GM19395 (cell line): ENCODE measurements around the gene THOP1.

Source experiments
- ATAC-seq: cut with Tn5 transposase; IDR thresholded peaks from one replicate; pipeline ENCODE4 v1.9.1; 2021; ENCODE audit warnings: mild to moderate bottlenecking, moderate library complexity; ENCODE audit not compliant: unreplicated experiment

THOP1 gene

DNA sequence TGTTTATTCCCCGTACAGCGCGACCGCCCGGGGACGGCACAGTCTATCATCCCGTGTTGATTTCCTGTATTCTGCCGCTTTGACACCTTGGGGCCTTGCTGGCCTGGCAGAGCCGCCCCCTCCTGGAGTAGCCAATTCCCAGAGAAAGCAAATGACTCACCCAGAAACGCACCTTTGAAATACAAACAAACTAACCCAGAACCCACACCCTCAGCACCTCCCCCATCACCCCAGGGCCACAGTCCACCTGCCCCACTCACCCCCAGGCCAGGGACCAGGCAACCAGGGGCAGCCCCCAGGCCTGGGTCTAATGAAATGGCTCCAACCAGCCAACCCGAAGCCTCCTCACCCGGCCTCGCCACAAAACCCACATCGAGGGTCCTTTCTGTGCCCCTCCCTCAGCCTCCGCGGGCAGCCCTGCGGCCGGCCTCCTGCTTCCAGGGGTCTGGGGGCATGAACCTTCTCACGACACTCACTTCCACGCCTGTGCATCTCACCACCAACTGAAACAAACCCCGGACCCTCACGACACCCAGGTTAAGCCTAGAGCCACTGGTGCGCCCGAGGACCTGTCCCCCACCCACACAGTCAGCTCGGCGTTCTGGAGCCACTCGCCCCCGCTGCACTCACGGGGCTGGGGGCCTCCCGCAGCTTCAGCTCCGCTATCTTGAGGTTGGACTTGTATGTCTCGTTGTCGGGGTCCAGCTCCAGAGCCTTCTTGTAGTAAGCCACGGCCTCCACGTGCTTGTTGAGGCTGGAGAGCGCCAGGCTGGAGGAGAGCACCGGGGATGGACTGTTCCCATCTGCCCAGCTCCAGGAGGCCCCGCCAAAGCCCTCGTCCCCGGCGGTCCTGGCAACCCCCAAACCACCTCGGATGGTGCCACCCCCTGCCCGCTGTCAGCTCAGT is 23.2 kb upstream of the THOP1 start:
- no peak for ATAC-seq

DNA sequence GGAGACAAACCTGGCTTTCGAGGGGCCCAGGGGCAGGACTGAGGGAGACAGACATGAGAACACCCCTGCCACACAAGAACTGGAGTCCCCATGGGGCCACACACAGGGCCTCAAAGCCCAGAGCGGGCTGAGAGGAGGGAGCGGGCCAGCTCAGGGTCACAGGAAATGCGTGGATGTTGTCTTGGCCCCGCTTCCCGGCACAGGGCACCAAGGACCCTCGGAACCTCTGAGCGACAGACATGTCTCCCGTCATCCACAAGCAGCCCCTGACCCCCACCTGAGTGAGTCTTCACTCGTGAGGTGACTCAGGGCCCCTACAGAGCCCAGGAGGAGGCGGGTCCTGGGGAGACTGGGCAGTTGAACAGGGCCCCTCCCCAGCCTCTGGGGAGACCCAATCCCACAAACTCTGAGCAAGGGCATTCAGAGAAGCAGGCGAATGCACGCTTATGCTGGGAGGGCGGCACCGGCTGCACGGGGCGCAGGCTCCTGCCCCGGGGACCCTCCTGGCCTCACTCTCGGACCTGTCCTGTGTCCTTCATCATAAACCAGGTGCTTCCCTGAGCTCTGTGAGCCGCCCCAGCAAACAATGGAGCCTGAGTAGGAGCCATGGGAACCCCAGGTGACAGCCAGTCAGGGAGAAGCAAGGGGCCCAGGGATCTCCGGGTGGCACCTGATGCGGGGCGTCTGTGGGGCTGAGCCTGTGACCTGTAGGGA is 22.4 kb upstream of the THOP1 start:
- ATAC-seq: no peak

DNA sequence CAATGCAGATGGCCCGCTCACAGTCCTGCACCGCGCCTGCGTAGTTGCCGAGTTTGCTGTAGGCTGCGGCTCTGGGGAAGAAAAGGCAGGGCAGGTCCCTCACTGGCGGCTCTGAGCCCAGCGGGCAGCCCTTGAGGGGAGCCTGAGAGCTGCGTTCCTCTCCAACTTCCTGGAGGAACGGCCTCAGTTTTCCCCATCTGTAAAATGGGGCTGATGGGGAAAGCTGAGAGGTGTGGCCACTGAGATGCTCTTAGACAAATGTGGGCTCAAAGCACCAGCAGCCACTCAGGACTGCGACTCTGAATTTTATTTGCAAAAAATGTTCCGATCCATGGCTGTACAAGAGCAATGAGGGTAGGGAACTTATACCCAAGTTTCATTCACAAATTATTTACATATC is 21.6 kb upstream of the THOP1 start:
- no peak for ATAC-seq

DNA sequence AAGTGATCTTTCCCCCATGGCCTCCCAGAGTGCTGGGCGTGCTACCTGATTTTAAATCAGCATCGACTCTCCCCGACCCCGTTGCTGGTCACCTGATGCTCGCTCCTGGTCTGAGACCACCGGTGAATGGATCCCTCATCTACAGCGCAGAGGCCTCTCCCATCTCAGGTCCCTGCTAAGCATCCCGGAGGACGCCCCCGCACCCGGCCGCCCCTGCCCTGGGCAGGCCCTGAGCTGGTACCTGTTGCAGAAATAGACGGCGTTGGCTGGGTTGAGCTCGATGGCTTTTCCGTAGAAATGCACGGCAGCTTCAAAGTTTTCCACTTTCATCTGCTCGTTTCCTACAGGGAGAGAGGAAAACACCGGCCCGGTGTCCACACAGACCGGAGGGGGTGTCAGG is 20.4 kb upstream of the THOP1 start:
- ATAC-seq: no peak

DNA sequence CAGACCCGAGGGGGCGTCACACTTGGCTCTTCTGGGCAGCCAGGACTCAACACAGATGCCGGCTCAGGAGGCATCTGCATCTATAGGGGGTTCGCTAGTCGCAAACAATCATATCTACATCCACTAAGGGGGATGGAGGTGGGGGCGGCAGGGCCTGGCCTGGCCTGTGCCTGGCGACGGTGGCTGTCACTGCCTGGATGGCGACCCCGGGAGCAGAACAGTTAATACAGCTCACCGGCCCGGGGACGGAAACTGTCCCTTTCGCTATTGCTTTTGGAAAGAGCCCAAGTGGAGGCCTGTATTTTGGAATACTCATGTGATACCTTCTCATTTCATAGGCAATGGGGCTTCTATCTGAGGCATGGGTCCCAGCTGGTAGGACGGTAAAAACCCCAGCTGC is 19.9 kb upstream of the THOP1 start:
- no peak for ATAC-seq

DNA sequence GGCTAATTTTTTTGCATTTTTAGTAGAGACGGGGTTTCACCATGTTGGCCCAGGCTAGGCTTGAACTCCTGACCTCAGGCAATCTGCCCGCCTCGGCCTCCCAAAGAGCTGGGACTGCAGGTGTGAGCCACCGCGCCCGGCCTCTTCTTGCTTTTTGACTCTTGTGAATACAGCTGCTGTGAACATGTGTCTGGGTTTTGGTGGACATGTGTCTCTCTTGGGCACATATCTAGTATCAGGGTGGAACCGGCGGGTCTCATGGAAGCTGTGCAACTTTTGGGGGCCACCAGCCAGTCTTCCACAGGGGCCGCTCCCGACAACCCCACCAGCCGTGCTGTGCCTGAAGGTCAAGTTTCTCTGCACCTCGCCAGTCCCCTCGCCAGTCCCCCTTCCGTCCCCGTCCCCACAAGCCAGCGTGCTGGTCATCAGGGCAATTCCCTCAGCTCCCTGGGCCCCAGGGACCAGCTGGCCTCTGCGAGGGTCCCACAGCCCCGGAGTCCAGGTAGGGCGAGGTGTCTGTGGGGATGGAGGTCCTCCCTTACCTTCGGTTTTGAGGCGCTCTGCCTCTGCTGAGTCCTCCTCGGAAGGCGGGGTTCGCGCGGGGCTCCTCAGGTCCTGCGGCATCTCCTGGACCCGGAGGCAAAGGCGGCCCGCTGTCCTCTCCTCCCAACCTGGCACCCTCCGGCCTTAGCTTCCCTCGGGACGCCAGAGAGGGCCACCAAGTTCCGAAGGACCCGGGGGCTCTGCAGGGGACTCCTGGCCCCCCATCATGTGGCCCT is 18.5 kb upstream of the THOP1 start:
- ATAC-seq: no peak

DNA sequence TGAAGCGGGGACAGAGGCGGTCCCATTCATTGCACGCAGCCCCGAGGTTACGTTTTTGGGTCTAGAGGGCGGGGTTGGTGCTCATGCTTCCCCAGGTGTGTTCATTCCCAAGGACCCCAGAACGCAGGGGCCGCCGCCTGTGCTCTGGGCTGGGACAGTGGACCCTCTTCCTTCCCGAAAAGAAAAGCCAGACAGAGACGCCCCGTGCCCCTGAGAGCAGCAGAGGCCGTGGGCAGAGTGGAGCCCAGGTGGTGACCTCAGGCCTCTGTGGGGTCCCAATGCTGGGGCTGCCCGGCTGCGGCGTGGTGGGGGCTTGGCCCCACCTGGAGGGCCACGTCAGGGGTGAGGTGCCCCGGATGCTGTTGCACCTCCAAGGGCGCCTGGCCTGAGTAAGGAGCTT is 17.6 kb upstream of the THOP1 start:
- ATAC-seq: no peak

DNA sequence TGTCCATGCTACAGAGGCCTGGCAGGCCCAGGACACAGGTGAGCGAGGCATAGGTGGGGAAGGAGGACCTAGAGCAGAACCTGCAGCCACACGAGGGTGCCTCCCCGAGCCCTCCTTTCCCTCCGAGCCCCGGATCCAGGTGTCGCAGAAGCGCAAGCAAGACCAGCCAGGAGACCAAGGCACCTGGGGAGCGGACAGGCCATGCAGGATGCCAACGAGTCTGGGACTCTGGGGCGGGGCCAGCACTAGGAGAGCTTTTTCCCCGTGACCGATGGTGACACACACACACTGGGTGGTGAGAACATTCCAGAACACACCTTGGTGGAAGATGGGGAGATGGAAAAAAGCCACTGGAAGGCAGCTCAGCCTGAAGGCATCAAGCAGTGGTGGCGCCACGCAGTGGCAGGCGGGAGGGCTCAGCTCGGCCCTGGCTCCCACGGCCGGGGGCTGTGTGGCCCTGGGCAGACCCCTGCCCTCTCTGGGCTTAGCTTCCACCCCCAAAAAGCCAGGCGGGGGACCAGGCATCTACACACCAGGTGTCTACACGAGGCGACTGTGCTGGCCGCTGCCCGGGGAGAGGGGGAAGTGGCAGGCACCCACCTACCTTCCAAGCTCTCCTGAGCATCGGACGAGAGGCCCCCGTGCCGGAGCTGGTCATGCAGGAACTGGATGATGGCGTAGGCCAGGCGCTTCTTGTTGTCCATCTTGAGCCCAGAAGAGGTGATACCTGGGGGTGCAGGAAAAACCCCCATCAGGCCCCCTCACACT is 16.8 kb upstream of the THOP1 start:
- no peak for ATAC-seq

DNA sequence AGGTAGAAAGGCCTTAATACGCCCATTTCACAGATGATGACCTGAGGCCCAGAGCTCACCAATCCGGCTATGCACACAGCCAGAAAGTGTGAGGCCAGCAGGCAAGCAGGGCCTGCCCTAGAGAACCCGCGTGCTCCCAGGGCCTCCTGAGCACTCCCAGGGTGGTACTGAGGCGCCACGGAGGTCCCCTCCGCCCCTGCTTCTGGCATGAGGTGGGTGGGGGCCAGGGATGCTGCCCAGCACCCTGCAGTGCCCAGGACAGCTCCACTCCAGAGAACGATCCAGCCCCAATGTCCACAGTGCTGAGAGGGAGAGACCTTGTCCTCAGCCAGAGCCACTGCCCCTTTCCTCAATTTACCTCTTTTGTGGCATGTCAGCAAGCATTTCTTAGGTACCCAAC is 16.1 kb upstream of the THOP1 start:
- ATAC-seq: no peak

DNA sequence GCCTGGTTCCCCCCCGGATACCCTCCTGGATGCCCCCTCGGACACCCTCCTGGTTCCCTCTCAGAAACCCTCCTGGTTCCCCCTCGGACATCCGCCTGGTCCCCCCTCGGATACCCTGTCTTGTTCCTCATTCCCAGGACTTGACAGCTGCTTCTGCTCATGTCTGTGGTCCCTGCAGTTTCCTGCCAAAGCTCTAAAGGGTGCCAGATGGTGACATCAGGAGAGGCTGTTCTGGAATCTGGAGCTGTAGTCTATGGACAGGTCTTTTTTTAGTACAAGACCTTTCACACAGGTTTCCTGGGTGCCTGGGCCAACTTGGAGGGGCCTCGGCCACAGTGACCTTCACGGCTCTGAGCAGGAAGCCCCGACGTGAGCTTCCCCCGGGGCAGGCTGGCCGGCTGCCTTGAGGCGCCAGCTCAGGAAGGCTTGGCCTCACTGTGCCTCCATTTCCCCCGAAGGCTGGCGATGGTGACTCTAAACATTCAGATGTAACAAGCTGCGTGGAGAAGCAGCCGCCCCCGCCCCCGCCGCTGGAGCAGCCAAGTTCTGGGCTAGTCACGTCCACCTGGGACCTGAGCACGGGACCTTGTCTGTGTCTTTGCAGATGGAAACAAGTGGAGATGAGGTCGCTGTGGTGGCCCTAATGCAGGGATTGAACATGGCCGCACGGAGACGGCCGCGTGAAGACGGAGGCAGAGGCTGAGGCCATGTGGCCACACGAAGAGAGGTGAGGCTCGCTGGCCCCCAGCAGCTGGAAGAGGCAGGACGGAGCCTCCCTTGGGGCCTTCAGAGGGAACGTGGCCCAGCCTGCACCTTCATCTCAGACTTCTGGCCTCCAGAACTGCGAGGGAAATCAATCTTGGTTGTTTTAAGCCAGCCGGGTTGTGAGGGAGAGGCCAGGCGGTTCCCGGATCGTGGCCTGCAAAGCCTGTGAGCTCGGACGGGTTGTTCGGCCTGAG is 15.0 kb upstream of the THOP1 start:
- no peak for ATAC-seq

DNA sequence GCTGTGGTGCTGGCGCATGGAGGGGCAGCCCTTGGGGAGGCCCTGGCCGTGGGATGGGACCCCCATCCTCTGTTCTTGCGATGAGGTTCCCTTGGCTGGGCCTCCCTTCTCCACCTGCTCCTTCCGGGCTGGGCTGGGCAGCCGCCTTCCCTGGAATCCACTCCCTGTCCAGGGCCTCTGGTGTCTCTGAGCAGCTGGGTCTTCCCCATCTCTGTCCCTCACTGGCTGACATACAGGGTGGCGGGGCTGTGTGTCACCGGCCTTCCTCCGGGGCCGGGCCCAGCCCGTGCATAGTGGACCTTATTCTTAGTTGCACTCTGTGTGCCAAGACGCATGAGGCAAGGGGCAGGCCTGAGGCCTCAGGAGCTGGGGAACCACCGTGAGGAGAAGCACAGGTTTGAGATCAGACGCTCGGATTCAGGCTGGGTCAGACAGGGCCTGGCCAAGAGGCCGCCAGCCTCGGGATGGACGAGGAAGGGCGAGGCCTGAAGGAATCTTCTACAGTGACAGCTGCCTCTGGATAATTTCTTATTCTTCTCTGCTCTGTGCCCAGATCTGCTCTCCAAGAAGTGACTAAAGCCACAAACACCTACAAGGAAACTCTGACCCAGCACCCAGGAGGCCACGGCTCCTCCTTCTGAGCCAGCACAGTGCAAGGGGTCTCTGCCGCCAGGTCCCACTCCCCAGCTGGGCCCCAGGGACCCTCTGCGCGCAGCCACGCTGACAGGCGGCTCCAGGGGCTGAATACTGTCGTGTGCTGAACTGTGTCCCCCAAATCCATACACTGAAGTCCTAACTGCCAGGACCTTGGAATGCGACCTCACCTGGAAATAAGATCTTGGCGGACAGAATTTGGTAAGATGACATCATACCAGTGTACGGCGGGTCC is 13.3 kb upstream of the THOP1 start:
- ATAC-seq: no peak

DNA sequence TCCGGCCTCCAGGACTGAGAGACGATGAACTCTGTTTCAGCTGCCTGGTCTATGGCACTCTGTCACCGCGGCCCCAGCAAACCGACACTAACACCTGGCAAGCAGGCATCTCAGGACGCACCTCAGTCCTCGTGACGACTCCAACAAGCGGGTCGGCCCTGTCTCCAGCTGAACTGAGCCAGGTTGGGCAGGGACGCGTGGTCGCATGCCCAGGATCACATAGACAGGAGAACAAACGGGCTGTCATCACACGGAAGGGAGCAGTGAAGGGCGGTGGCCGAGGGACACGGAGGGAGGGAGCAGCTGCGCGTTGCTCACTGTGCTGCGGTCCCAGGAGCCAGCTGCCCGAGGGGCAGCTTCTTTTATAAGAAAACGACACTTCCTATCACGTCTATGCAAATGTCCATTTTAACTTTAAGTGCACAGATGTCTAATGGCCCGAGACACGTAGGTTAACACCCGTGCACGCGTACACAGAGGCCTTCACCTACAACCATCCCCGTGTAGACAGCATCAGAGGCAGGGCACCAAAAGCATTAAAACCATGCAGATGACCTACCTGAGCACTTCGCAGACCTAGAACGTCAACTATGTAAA is 11.1 kb upstream of the THOP1 start:
- ATAC-seq: no peak

DNA sequence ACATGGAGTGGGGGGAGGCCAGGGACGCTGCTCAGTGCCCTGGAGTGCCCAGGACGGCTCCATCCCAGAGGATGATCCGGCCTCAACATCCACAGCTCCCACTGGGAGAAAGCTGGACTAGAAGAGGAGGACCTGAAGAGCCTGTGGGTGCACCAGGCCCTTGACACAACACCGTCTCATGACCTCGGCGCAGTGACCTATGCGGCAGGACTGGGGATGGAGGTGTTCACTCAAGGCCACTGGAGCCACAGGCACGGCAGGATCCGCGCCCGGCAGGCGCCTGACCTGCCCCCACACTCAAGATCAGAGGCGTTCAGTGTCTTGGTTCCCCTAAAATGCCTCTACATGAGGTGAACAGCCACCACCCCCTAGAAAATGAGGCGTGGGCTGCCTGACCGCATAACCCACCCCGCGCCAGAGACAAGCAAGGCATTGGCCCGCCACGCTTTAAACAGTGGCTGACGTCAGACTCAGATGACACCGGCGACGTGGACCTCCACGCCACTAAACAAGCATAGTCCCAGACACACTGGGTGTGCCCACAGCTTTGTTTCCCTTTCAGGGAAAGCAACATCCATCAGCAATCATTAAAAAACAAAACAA is 10.2 kb upstream of the THOP1 start:
- no peak for ATAC-seq

DNA sequence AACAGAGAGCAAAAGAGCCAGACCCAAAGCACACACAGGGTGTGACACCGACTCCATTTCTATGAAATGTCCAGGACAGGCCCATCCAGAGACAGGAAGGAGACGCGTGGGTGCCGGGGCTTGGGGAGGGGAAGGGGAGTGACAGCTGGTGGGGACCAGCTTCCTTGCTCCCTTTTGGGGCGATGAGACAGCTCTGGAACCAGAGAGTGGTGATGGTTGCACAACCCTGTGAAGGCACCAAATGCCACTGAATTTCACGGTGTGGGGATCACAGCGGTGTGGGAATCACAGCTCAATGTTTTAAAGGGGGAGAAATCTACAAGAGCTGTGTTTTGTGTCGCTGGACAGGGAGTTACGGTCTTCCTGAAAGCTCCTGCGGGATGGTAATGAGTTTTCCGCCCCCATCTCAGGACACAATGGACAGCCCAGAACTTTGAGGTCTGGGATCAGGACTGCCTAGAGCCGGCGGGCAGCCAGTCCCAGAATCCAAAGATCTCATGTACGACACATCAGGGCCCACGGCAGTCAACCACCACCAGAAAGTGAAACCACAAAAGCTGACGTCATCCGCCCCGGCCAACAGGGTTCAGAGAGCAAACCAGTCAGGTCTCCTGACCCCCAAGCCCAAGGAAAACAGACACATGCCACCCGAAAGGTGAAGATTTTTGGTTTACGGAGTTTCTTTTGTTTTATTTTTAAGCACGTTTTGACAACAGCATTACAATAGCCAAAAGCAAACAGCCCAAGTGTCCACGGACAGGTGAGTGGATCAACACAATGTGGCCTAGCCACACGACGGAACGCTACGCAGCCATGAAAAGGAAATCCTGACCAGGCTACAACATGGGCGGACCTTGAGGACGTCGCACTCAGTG is 9.5 kb upstream of the THOP1 start:
- ATAC-seq: no peak

DNA sequence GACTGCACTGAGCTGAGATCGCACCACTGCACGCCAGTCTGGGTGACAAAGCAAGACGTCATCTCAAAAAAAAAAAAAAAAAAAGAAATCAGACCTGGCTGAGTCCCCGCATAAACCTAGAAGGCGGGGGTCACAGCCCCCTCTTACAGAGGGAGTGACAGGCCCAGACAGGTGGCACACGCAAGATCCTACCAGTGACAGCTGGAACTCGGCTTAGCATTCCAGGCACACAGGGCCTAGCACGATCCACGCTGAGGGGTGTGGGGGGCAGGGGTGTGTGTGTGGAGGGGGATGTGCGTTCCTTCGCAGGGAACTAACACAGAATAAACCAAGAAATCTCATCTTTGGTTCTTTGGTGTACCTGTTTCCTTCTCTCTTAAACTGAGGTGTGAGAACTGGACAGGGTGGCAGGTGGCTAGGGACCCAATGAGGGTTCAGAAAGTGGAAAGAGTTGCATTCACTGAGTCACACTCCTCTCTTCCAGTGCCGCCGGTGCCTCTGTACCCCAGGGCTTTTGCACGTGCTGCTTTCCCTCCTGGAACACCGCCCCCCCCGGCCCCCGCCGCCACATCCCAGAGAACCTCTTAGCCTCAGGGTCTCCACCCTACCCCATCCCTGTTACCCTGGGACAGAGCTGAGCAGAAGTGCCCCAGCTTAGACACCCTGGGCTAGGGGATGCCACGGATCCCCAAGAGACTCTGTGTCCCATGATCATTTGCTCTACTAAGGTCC is 7.2 kb upstream of the THOP1 start:
- ATAC-seq: no peak

DNA sequence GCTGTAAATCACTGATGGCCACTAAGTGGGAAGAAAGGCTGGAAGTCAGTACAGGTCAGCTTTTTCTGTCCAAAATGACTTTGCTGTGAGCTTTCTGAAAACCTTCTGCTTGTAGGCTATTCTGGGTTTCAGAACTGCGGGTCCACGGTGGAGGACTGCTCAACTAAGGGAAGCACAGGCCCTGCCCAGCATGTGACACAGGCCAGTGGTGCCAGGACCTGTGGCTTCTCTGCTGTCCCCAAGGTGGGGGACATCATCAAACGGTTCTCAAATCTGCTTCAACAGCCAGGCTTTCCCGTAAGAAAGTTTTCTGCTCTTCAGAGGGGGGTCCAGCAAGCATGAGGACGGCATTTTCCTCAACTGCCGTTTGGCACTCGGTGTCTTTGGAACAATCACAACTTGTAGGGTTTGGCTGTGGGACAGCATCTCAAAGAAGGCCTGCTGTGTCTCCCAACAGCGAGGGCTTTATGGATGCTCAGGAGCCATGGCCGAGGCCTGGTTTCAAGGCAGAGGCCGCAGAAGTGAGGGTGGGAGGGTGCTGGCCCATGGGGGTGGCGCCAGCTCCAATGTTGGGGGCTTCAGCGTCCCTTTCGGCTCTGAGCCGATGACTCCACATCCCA is 6.1 kb upstream of the THOP1 start:
- no peak for ATAC-seq
